Retina (tissue), 1 donor: ENCODE measurements around the gene SLC26A1.
"Not testable (repeated sequence)": the region's sequence is repeated elsewhere in the genome, so short reads cannot be mapped to it uniquely, and the experiment has no call there.

Source experiments
- DNase-seq: peaks from one replicate; pipeline ENCODE4 v3.0.0-alpha.2; 2016

Gene SLC26A1

DNA sequence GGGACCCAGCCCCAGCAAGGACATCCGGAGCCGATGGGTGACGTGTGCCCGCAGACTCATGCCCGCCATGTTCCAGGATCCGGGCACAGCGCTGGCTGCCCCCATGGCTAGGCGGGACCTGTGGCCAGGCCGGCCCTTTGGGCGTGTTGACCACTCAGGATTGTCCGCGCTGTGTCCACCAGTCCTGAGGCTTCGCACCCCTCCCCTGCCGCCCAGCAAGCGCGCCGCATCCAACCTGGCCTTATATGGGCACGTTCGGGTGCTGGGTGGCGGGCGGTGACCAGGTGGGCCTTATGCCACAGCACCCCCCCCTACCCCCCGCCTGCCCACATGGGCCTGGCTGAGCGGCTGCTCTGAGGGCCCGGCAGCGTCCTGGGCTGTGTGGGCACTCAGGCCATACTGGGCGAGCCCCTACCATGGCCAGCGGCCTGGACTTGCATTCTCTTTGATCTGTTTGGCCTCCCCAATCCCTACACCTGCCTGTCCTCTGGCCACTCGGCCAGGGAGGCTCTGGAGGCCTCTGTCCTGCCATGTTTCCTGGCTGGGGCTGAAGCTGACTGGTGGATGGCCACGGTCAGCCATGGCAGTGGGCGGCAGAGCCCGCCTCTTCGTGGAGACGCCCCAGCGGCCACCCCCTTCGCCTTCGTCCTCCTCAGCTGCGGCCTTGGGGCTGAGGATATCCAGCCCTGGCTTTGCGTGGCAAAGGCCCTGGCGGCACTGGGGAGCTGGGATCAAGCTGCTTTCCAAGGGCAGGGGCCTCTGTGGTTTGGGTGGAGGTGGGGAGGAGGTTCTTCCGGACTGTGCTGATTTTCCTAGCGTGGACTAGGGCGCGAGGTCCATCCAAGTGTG lies 20.2 kb upstream of the SLC26A1 start:
- no peak for DNase-seq

DNA sequence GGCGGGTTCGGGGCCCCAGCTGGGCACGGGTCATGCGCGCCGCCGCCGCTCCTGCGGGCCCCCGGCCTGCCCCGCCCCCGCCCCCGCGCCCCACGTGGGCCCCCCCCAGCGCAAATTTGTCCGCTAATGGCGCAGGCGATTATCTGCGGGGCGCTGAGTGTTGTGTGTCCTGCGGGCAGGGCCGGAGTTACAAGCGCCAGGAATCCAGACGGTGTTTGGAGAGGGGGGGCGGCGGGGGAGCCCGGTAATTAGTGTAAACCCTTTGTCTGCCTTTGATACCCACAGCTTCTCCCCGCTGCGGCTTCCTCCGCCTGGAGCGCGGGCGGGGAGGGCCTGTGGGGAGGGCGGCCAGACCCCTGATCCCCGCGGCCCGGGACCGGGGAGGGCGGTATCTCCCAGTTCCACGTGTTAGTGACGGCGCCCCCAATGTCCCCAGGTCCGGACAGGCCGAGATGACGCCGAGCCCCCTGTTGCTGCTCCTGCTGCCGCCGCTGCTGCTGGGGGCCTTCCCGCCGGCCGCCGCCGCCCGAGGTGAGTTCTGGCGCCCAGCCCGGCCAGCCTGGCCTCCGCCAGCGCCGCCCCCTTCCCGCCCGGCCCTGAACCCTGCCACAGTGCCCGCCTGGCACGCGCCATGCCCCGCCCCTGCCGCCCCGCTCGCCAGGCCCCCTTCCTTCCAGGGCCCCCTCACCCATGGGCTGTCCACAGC lies 19.0 kb upstream of the SLC26A1 start:
- DNase-seq = peak; percentile 68

DNA sequence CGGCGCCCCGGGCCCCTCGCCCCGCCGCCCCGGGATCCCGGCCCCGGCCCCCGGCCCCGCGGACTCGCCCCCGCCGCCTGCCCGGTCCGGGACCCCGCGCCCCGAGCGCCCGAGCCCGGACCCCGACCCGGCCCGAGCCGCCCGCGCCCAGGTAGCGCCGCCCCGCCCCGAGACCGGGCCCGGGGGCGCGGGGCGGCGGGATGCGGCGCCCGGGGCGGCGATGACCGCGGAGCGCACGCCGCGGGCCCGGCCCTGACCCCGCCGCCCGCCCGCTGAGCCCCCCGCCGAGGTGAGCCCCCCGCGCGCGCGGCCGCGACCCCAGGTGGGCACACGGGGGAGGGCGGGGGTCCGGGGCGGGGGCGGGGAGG lies 18.4 kb upstream of the SLC26A1 start:
- no peak for DNase-seq

DNA sequence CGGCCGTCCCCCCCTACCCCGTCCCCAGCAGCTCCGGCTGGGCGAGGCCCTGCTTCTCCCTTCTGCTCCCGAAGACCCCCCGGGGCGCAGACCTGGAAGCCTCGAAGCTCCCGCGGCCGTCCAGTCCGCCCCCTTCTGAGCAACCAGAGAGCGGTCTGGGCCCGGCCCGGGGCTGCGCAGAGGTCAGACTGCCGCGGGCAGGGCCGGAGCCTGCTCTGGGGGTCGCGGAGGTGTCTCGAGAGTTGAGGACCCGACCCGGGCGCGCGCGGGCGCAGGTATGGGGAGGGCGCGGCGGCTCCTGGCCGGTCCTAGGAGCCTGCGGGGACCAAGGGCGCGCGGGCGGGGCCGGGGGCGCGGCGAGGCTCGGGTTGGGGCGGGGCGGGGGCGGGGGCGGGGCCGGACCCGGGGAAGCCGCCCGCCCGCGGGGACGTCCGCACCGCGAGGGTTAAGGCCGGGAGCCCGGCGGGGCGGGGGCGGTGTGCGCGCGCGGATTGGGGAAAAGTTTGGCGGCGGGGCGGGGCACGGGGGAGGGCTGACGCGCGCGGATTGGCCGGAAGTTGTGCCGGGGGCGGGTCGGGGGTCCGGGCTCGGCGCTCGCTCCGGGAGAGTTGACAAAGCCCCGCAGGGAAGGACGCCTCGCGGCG lies 17.9 kb upstream of the SLC26A1 start, which contains the start of gene FGFRL1:
FGFRL1 (plus strand) TSS at position 605 of the 644 bp plus-strand sequence. CDS start 860 bp downstream, outside the sequence.
- DNase-seq = peak; percentile 67

DNA sequence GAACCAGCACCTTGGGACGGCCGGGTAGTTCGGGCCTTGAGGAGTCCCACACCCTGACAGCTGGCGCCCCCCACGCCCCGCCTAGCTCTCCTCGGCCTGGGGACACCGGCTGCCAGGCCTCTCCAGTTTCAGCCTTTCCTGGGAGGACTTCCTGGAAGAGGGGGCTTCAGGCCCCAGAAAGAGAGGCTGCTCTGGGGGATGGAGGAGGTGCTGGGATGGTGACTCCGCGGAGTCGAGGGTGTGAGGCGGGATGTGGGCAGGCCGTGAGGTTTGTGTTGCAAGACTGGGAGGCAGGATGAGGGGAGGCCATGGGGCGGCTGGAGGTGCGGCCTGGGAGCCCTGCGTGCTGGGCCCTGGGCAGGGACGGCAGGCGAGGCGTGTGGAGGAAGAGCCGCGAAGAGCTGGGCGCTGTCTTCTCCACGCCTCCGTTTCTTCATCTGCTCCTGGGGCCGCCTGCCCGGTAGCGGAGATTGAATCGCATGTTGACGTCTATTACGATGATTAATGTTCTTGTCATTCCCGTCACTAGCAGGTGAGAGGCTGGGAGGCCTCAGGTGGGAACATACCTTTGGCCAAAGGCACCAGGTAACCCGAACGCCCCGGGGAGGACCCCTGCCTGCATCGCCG lies 17.3 kb upstream of the SLC26A1 start:
- DNase-seq = peak; percentile 67

DNA sequence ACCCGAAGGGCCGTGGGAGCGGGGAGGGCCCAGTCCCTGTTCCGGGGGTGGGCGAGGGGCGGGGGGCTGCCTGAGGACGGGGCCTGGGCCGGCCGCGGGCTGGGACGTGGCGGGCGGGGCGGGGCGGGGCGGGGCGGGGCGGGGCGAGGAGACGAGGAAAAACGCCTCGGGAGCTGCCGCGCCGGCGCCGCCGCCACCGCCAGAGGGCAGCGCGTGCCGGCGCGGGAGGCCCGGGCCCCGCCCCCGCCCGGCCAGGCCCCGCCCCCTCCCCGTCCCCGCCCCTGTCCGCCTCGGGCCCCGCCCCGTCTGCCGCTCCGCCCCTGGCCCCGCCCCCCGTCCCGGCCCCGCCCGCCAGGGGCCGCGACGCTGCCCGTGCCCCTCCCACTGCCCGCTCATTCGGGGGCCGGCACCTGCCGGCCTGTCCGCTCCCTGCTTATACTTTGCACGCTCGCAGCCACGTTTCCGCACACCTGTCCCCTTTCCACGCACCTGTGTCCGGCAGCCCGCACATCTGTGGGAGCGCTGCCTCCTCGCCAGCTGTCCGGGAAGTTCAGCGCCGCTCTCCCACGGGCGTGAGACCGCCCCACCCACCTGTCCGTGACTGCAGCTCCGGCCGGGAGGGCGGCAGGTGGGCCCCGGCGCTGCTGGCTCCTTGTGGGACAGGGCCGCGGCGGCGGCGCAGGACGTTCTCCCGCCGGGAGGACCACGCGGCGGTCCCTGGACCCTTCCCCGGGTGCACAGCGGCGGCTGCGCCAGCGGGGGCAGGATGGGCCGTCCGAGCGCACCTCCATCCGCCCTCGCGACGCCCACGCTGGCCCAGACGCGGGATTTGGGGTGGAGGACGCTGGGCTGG lies 16.6 kb upstream of the SLC26A1 start:
- DNase-seq = peak; percentile 78

DNA sequence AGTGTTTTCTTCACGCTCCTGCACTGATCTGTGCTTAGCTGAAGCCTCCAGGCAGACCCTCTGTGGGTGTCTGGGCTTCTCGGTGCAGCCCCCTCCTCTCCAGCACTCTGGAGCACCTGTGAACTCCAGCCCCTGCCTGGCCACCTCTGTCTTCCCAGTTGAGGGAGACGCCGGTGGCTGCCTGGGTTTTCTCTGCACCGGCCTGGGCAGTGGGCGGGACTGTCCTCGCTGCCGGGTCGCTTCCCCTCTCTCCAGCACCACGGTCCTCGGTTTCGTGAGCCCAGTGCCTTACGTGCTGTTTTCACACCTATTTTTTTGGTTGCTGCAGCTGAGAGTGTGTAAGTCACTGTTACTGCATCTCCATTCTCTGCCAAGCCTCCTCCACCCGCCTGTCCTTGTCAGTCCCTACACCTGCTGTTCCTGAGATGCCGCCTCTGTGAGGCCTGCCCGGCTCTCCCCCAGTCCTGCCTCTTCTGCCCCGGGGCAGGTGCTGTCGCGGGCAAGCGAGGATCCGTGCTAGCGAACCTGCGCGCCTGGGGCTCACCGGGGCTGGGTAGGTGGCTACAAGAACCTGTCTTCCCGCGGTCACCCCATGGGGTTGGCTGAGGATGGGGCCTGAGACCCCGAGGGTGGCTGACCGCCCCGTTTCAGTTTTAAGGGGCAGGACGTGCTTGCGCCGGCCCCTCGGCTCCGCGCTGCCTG lies 15.8 kb upstream of the SLC26A1 start:
- DNase-seq = no peak

DNA sequence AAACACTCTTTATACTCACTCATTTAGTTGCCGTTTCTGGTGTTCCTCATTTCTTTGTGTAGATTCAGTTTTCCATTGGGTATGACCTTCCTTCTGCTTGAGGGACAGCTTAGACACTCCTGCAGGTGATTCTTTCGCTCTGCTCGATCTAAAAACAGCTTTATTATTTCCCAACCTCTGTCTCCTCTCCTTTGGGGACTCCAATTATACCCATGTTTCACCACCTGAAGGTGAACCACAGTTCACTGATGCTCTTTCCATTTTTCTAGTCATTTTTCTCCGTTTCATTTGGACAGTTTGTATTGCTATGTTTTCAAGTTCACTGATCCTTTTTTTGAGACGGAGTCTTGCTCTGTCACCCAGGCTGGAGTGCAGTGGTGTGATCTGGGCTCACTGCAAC lies 13.7 kb upstream of the SLC26A1 start:
- DNase-seq = no peak

DNA sequence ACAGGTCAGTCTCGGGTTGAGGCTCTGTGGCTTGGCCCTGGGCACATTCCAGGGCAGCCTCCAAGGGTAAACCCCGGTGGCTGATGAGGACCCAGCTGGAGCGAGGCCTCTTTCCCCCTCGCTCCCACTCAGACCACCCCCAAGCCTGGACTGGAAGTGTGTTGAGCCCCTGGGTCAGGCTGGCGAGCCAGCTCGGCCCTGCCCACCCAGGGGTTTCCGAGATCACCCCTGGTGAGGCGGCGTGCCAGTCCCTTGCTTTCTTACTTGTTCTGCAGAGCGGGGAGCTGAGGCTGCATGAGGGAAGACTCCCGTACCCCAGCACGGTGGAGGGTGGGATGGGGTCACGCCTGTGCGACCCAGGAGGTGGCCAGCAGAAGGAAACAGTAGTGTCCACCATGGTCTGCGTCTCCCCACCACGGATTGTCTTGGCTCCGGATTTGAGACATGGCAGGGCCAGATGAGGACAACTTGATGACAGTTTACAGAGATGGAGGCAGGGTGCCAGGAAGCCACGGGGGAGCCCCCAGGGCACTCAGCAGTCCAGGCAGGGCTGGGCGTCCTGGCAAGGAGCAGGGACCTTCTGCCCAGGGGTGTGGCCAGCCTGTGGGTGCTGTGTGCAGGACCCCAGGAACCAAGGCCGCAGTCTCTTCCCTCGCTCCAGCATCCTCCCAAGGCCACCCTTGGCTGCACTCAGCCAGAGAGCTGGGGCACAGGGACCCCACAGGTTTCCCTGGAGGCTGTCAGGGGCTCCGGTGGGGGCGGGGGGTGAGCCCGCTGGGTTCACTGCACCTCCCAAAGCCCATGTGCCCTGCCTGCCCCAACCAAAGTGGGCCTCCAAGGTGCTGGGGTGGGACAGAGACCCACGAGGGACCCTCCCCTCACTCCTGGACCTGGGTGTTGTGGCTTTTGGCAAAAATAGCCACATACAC lies 11.6 kb upstream of the SLC26A1 start:
- DNase-seq = no peak

DNA sequence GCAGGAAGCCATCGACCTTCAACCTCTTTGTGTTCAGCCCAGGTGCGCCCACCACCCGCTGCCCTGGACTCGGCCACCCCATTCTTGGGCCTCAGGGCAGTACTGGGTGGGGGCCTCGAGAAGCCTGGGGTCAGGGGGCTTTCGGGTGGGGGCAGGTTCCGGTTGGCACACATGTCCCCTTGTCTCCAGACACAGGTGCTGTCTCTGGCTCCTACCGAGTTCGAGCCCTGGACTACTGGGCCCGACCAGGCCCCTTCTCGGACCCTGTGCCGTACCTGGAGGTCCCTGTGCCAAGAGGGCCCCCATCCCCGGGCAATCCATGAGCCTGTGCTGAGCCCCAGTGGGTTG lies 10.8 kb upstream of the SLC26A1 start:
- no peak for DNase-seq

DNA sequence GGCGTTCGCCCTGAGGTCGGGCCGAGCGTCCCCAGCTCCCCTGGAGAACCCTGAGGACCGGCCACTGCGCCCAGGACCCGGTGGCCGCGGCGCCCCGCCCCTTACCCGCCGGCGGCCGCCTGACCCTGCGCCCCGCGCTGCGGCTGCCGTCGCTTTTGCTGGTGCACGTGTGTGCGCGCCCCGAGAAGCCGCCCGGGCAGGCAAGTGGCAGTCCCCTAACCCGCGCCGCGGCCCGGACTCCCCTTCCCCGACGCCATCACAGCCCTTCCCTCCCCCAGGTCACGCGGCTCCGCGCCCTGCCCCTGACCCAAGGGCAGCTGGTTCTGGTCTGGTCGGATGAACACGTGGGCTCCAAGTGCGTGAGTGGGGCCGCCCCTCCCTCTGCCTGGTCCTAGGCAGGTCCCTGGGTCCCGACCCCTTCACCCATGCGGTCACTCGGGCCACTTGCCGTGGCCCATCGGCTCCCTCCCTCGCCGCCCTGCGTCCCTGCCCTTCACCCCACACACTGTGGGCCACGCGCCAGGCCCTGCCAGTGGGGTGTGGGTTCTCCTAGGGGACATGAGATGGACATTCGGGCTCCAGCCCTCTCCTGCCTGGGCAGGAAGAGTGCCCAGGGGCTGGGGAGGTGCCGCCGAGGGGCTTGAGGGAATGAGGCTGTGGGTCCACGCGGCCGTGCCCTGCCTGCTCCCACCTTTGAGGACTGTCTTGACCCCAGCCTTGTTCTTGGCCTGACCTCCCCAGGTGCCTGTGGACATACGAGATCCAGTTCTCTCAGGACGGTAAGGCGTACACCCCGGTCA lies 10.3 kb upstream of the SLC26A1 start:
- DNase-seq = no peak

DNA sequence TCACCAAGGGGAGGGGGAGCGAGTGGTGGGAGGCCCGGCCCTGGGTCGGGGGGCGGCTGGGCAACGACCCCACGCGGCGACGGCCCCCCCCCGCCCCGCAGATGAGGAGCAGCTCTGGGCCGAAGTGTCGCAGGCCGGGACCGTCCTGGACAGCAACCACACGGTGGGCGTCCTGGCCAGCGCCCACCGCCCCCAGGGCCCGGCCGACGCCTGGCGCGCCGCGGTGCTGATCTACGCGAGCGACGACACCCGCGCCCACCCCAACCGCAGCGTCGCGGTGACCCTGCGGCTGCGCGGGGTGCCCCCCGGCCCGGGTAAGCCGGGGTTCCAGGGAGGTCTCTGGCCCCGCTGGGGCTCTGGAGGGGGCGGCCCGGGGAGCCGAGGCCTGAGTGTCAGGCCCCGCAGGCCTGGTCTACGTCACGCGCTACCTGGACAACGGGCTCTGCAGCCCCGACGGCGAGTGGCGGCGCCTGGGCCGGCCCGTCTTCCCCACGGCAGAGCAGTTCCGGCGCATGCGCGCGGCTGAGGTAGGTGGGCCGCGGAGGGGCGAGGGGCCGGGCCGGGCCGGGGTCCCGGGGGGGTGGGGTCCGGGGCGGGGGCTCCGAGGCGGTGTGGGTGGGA lies 9.5 kb upstream of the SLC26A1 start:
- DNase-seq = no peak

DNA sequence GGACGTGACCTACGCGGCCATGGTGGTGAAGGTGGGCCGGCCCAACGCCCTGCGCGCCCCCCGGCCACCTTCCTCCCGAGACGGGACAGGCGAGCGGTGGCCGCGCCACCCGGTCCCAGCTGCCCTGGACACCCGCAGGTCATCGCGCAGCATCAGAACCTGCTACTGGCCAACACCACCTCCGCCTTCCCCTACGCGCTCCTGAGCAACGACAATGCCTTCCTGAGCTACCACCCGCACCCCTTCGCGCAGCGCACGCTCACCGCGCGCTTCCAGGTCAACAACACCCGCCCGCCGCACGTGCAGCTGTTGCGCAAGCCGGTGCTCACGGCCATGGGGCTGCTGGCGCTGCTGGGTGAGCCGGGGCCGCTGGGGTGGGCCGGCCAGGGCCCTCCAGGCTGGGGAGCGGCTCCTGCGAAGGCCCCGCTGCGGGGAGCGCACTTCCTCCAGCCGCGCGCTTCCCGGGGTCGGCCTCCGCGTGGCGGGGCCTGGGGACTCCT lies 9.0 kb upstream of the SLC26A1 start:
- peak; percentile 63 for DNase-seq

DNA sequence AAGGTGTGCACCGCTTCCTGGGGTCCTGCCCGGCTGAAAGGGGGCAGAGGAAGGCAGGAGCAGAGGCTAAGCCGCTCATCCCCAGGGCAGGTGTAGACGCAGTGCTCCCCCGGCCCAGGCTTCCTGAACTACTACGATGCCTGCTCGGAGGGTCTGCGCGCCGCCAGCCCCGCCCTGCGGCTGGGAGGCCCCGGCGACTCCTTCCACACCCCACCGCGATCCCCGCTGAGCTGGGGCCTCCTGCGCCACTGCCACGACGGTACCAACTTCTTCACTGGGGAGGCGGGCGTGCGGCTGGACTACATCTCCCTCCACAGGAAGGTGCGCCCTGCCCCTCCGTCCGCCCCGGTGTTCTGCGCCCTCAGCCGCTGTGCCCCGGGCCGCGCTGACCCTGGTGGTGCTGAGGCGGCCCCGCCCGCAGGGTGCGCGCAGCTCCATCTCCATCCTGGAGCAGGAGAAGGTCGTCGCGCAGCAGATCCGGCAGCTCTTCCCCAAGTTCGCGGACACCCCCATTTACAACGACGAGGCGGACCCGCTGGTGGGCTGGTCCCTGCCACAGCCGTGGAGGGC lies 8.4 kb upstream of the SLC26A1 start:
- DNase-seq = no peak

DNA sequence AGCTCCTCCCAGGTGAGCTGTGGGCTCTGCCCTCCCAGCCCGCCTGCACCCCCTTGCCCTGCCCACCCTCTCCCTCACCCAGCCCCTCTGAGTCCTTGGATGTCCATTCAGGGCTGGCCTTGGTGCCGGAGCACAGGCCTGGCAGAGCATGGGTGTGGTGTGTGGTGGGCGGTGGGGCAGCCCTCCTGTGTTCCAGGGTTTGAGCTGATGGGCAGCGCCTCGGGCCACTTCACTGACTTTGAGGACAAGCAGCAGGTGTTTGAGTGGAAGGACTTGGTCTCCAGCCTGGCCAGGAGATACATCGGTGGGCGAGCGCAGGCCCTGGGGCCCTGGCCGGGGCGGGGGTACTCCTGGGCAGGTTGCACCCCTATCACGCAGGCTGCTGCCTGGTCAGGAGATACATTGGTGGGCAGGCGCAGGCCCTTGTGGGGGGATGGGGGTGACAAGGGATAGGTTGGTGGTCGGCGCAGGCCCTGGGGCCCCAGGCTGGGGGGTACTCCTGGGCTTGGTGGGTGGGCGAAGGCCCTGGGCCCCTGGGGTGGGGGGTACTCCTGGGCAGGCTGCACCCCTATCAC lies 7.6 kb upstream of the SLC26A1 start:
- DNase-seq = no peak

DNA sequence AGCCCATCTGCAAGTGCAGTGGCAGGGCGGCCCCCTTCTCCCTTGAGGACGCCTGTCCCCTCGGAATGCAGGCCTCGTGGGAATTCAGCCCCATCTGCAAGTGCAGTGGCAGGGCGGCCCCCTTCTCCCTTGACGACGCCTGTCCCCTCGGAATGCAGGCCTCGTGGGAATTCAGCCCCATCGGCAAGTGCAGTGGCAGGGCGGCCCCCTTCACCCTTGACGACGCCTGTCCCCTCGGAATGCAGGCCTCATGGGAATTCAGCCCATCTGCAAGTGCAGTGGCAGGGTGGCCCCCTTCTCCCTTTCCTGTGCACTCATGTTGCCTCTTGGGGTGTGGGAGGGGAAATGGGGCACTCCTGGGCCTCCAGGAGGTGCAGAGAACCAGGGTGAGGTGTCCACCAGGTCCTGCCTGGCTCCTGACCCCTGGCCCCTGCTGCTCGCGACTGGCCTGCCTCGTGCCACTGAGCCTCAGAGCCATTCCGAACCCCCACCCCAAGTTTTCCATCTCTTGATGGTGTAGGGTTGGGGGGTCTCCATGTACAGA lies 6.8 kb upstream of the SLC26A1 start:
- DNase-seq = no peak

DNA sequence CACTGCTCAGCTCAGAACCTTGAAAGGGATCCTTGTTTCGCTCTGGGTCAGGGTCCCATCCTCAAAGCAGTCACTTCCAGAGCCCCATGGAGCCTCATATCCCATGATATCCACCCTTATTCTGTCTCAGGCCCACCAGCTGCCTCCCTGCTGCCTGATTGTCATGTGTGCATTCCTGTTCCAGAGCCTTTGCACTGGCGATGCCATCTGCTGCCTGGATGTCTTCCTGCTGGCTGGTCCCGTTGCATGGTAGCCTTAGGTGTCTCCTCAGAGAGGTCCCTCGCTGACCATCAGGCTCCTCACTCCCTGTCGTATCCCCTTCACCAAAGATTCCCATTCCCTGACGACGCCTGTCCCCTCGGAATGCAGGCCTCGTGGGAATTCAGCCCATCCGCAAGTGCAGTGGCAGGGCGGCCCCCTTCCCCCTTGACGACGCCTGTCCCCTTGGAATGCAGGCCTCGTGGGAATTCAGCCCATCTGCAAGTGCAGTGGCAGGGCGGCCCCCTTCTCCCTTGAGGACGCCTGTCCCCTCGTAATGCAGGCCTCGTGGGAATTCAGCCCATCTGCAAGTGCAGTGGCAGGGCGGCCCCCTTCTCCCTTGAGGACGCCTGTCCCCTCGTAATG lies 6.1 kb upstream of the SLC26A1 start:
- DNase-seq = not testable (repeated sequence)
